ENCODE measurements around the gene CHST11. TPM values are rescaled to one million over a fixed set of nuclear protein-coding genes. Genes with fewer than 3 reads are reported as not detected.
"Not testable (repeated sequence)": the region's sequence is repeated elsewhere in the genome, so short reads cannot be mapped to it uniquely, and the experiment has no call there.

CHST11 gene
- total RNA-seq, 2 donors from 2014 or later = 7.8 to 11.9 TPM

GRCh38 chr12:104568935-104569334 lies 112.2 kb downstream of the CHST11 start:
- TF ChIP-seq CTCF (IDR thresholded peaks at IDR 0.05) = no peak
- no peaks in the 10 kb centered on the region for H3K27me3 ChIP-seq
- peaks cover 0 to 14% of the 10 kb centered on the region in 2 donors for H3K4me1 ChIP-seq

DNA sequence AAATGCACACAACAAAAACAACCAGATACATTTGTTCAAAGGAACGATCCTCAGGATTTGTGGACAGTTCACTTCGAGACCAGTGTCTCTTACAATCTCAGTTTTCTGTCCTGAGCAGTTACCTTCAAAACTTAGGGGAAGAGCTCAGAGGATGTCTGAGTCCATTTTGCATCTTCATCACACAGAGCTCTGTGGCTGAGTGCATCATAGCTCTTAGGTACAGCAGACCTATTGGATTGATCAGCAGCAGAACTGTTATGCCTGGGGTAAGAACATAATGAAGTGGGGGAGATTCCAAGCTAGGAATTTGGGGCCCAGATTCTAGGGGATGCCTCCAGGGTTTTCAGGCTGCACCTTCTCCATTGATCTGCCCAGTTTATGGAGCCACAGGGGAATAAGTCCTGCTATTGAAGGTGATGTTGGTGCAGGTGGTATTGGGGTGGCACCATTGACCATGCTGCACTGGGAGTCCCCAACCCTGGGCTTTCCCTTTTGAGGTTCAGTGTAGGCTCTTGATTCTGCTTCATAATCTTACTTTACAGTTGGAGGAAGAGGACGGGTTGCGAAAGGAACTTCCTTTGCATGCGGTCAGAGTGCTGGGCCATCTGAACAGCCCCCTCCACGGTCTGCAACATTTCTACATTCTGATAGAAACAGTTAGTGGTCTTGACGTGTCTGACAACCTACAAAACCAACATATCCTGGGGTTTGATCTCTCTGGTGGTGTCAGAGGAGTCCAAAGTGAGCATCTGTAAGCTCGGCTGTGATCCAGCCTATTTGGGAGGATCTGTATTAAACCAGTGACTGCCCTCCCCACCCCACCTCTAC lies 112.8 kb downstream of the CHST11 start:
- TF ChIP-seq CTCF (IDR thresholded peaks at IDR 0.05) = no peak
- H3K36me3 ChIP-seq = no peaks in the 10 kb centered on the region
- no peak overlapping the region for H3K27ac ChIP-seq
- H3K27me3 ChIP-seq = no peaks in the 10 kb centered on the region
- H3K4me3 ChIP-seq = no peak overlapping the region
- no peak for DNase-seq (ENCODE audit: low spot score)
- peaks cover 0 to 14% of the 10 kb centered on the region in 2 donors for H3K4me1 ChIP-seq
- H3K9me3 ChIP-seq = no peaks in the 10 kb centered on the region

More at GRCh38 chr12:104568935-104569334, 112.2 kb downstream of the CHST11 start:
- no peaks in the 10 kb centered on the region for H3K9me3 ChIP-seq
- no peak overlapping the region for H3K27ac ChIP-seq
- H3K4me3 ChIP-seq = no peak overlapping the region
- H3K36me3 ChIP-seq = no peaks in the 10 kb centered on the region
- DNase-seq (ENCODE audit: low spot score) = no peak

- Histone ChIP-seq H3K4me3 (no peak overlapping the region), H3K4me1 (peaks cover 0 to 14% of the 10 kb centered on the region in 2 donors), H3K27ac (no peak overlapping the region), H3K27me3 (no peaks in the 10 kb centered on the region), H3K36me3 (no peaks in the 10 kb centered on the region), H3K9me3 (no peaks in the 10 kb centered on the region)
- DNase-seq (ENCODE audit: low spot score) = no peak
- no peak for TF ChIP-seq CTCF (IDR thresholded peaks at IDR 0.05)
Measured at GRCh38 chr12:104570174-104570907, 113.6 kb downstream of the CHST11 start.

DNA sequence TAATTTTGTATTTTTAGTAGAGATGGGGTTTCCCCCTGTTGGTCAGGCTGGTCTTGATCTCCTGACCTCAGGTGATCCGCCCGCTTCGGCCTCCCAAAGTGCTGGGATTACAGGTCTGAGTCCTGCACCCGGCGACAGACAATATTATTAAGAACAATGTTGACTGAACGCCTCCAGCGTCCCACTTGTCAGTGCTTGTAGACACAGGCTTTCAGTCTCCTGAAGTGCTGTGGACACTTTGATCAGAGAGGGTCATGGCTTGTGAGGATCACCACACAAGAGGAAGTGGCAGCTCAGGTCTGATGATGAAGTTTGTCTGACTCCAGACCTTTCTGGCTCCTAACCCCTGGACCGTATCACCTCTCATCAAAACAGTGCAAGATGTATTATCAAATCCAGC lies 114.6 kb downstream of the CHST11 start:
- H3K9me3 ChIP-seq = no peaks in the 10 kb centered on the region
- H3K4me1 ChIP-seq = peaks cover 0 to 9% of the 10 kb centered on the region in 2 donors
- no peak overlapping the region for H3K4me3 ChIP-seq
- DNase-seq (ENCODE audit: low spot score) = no peak
- no peak for TF ChIP-seq CTCF (IDR thresholded peaks at IDR 0.05)
- no peak overlapping the region for H3K27ac ChIP-seq
- H3K36me3 ChIP-seq = no peaks in the 10 kb centered on the region
- H3K27me3 ChIP-seq = no peaks in the 10 kb centered on the region

GRCh38 chr12:104574353-104574752 lies 117.6 kb downstream of the CHST11 start:
- peaks cover 0 to 19% of the 10 kb centered on the region in 2 donors for H3K4me1 ChIP-seq
- H3K9me3 ChIP-seq; H3K4me3 ChIP-seq; H3K36me3 ChIP-seq; DNase-seq (ENCODE audit: low spot score); H3K27me3 ChIP-seq; H3K27ac ChIP-seq: not testable (repeated sequence)

DNA sequence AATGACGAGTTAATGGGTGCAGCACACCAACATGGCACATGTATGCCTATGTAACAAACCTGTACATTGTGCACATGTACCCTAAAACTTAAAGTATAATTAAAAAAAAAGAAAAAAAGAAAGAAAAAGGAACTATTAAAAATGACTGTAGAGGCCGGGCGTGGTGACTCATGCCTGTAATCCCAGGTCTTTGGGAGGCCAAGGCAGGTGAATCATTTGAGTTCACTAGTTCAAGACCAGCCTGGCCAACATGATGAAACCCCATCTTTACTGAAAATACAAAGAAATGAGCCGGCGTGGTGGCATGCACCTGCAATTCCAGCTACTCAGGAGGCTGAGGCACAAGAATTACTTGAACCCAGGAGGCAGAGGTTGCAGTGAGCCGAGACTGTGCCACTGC lies 118.0 kb downstream of the CHST11 start:
- H3K36me3 ChIP-seq; H3K4me3 ChIP-seq; H3K27me3 ChIP-seq; DNase-seq (ENCODE audit: low spot score); H3K27ac ChIP-seq; H3K9me3 ChIP-seq: not testable (repeated sequence)
- peaks cover 0 to 19% of the 10 kb centered on the region in 2 donors for H3K4me1 ChIP-seq

Data from right atrium auricular region (tissue), 2 donors.